WTC11 (cell line): ENCODE data around the gene ERLEC1. TPM values are rescaled to one million over a fixed set of nuclear protein-coding genes. Genes with fewer than 3 reads are reported as not detected.

Source experiments
- ATAC-seq: fragments of 200-7000 bp; cut with Tn5 transposase; 2 replicates; pipeline ENCODE4 v1.10.0; 2021; ENCODE audit warnings: mild to moderate bottlenecking, moderate library complexity
- CTCF ChIA-PET: fragments of 300-600 bp; sonication (Branson Sonifier 250); formaldehyde crosslinking; loops from one replicate; lab custom pipeline; 2021; ENCODE audit warnings: antibody characterized with exemption; lab: Charles Lee
- POLR2A ChIA-PET: fragments of 350-600 bp; sonication (Branson Sonifier 250); formaldehyde crosslinking; loops from one replicate; lab custom pipeline; 2021; ENCODE audit warnings: antibody characterized with exemption; lab: Charles Lee
- DNase-seq: peaks from one replicate; pipeline ENCODE4 v3.0.0; 2021; ENCODE audit warnings: low spot score
- H3K27ac Mint-ChIP-seq: 2 replicates; pipeline ENCODE4 v1.8.0; 2021; ENCODE audit warnings: mixed read lengths
- H3K27me3 Mint-ChIP-seq: 2 replicates; pipeline ENCODE4 v1.8.0; 2021; ENCODE audit warnings: low read depth, mild to moderate bottlenecking, moderate library complexity, mixed read lengths
- H3K36me3 Mint-ChIP-seq: 2 replicates; pipeline ENCODE4 v1.8.0; 2021; ENCODE audit warnings: mixed read lengths
- H3K4me1 Mint-ChIP-seq: 2 replicates; pipeline ENCODE4 v1.8.0; 2022; ENCODE audit warnings: mixed read lengths
- H3K4me3 Mint-ChIP-seq: 2 replicates; pipeline ENCODE4 v1.8.0; 2021; ENCODE audit warnings: mild to moderate bottlenecking, moderate library complexity, mixed read lengths
- H3K9me3 Mint-ChIP-seq: 2 replicates; pipeline ENCODE4 v1.8.0; 2021; ENCODE audit warnings: mixed read lengths
- CBFB ChIP-seq: sonication (generic); formaldehyde crosslinking; IDR thresholded peaks from 2 replicates; pipeline ENCODE4 v1.8.1; 2022; ENCODE audit warnings: mild to moderate bottlenecking, low read depth, missing genetic modification reagents
- CREB1 ChIP-seq: sonication (generic); formaldehyde crosslinking; IDR thresholded peaks from 2 replicates; pipeline ENCODE4 v1.8.0; 2023; ENCODE audit warnings: mild to moderate bottlenecking, missing genetic modification reagents
- EMX1 ChIP-seq: fragments of 250-450 bp; sonication (Bioruptor Pico); IDR thresholded peaks from 2 replicates; pipeline ENCODE4 v1.8.0; 2021; ENCODE audit warnings: mild to moderate bottlenecking
- JAZF1 ChIP-seq: fragments of 250-450 bp; sonication (Bioruptor Pico); IDR thresholded peaks from 2 replicates; pipeline ENCODE4 v1.9.0; 2021; ENCODE audit warnings: moderate library complexity, mild to moderate bottlenecking, inconsistent platforms
- JUN ChIP-seq: sonication (generic); formaldehyde crosslinking; IDR thresholded peaks from 2 replicates; pipeline ENCODE4 v1.8.0; 2023; ENCODE audit warnings: mild to moderate bottlenecking, missing genetic modification reagents
- MLX ChIP-seq: sonication (generic); formaldehyde crosslinking; IDR thresholded peaks from 2 replicates; pipeline ENCODE4 v1.8.1; 2023; ENCODE audit warnings: mild to moderate bottlenecking, missing genetic modification reagents, moderate library complexity
- NFATC4 ChIP-seq: fragments of 250-450 bp; sonication (Bioruptor Pico); IDR thresholded peaks from 2 replicates; pipeline ENCODE4 v1.9.0; 2021; ENCODE audit warnings: mild to moderate bottlenecking
- PRDM15 ChIP-seq: sonication (generic); formaldehyde crosslinking; IDR thresholded peaks from 2 replicates; pipeline ENCODE4 v1.8.0; 2022; ENCODE audit warnings: missing genetic modification reagents
- SP1 ChIP-seq: sonication (generic); formaldehyde crosslinking; conservative IDR thresholded peaks from 2 replicates; pipeline ENCODE4 v1.8.1; 2022; ENCODE audit warnings: missing genetic modification reagents
- STAT6 ChIP-seq: sonication (generic); formaldehyde crosslinking; conservative IDR thresholded peaks from 2 replicates; pipeline ENCODE4 v1.8.1; 2023; ENCODE audit warnings: mild to moderate bottlenecking, low read depth, missing genetic modification reagents, moderate library complexity
- ZBTB21 ChIP-seq: sonication (generic); formaldehyde crosslinking; IDR thresholded peaks from 2 replicates; pipeline ENCODE4 v1.8.1; 2023; ENCODE audit warnings: mild to moderate bottlenecking, missing genetic modification reagents, borderline replicate concordance
- total RNA-seq: library from RNA; stranded (reverse); gene quantifications from 3 replicates; pipeline ENCODE4 v1.2.3, GENCODE V29; 2021
- TF ChIP-seq, protein P1 (sequence below): sonication (generic); formaldehyde crosslinking; IDR thresholded peaks from 2 replicates; pipeline ENCODE4 v1.8.1; 2022; ENCODE audit warnings: low read depth, missing genetic modification reagents, borderline replicate concordance
- TF ChIP-seq, protein P2 (sequence below): fragments of 250-450 bp; sonication (Bioruptor Pico); IDR thresholded peaks from 2 replicates; pipeline ENCODE4 v2.1.2; 2022; ENCODE audit warnings: mild to moderate bottlenecking, moderate library complexity
- TF ChIP-seq, protein P3 (sequence below): sonication (generic); formaldehyde crosslinking; IDR thresholded peaks from 2 replicates; pipeline ENCODE4 v1.8.1; 2022; ENCODE audit warnings: mild to moderate bottlenecking, missing genetic modification reagents, moderate library complexity, borderline replicate concordance

Gene ERLEC1
- total RNA-seq, 1 experiment from 2014 or later = 26.5 TPM

DNA sequence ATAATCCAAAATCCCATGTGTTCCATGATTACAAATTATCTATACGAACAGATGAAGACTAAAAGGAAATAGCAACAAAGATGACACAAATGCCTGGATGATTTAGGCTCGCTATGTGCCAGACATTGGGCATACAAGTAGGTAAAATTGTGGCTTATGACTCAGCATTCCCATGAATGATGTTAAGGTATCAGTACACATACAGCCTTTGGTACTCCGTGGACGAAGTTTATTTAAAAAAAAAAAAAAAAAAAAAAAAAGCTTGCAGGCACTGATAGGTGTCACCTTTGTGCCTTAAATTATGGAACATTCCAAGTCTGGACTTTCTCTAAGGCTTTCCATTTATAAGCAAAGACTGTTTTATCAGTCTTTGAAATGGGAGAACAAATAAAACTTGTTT lies 16.6 kb upstream of the ERLEC1 start:
- H3K4me1 Mint-ChIP-seq = peaks cover 23% of the 10 kb centered on the region
- DNase-seq = no peak
- no peaks in the 10 kb centered on the region for H3K27me3 Mint-ChIP-seq
- ATAC-seq = no peak
- CTCF ChIA-PET = no interaction called here
- no peak for TF ChIP-seq JUN (CRISPR knock-in tag)
- TF ChIP-seq, protein P1, sequence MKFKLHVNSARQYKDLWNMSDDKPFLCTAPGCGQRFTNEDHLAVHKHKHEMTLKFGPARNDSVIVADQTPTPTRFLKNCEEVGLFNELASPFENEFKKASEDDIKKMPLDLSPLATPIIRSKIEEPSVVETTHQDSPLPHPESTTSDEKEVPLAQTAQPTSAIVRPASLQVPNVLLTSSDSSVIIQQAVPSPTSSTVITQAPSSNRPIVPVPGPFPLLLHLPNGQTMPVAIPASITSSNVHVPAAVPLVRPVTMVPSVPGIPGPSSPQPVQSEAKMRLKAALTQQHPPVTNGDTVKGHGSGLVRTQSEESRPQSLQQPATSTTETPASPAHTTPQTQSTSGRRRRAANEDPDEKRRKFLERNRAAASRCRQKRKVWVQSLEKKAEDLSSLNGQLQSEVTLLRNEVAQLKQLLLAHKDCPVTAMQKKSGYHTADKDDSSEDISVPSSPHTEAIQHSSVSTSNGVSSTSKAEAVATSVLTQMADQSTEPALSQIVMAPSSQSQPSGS (CRISPR knock-in tag) = no peak
- no peak for TF ChIP-seq EMX1 (CRISPR knock-in tag)
- TF ChIP-seq MLX = no peak
- H3K27ac Mint-ChIP-seq = no peak overlapping the region
- peaks cover 11% of the 10 kb centered on the region for H3K36me3 Mint-ChIP-seq
- H3K9me3 Mint-ChIP-seq = no peaks in the 10 kb centered on the region; the same call in 1 of the 2 replicates
- H3K4me3 Mint-ChIP-seq = no peak overlapping the region
- POLR2A ChIA-PET = interaction anchor here (0.6 kb wide), 2 partner anchors 292 to 408 kb away, joined by 4 to 5 read pairs; no protein-coding TSS in a partner anchor

DNA sequence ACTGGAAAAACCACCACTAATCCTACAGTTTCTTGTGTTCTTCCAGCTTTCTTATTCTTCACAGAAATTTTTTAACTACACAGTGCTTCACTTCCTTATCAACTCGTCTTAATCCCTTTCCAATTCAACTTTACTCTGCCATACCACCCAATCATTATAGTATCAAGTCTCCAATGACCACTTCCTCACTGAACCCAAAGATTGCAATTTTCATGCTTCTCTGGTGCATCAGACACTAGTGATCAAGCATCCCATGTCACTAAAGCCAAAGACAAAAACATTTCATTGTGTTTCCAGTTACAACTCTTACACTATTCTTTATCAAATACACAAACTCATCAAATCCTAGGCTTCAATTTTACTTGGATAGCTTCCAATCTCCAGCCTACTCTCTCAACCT lies 9.7 kb upstream of the ERLEC1 start:
- Mint-ChIP-seq H3K27me3 (no peaks in the 10 kb centered on the region), H3K36me3 (peaks cover 42% of the 10 kb centered on the region), H3K9me3 (peaks cover 9% of the 10 kb centered on the region), H3K27ac (no peak overlapping the region), H3K4me1 (peaks cover 1% of the 10 kb centered on the region), H3K4me3 (no peak overlapping the region)
- CTCF ChIA-PET = interaction anchor here (1.4 kb wide), 1 partner anchor 9 kb away, joined by 7 read pairs; the partner anchor contains the start of gene CHAC2
- DNase-seq = no peak
- ATAC-seq = no peak
- POLR2A ChIA-PET = no interaction called here
- TF ChIP-seq, protein P1 (CRISPR knock-in tag) = no peak
- no peak for TF ChIP-seq JAZF1 (CRISPR knock-in tag)
- no peak for TF ChIP-seq SP1 (CRISPR knock-in tag)
- TF ChIP-seq, protein P2, sequence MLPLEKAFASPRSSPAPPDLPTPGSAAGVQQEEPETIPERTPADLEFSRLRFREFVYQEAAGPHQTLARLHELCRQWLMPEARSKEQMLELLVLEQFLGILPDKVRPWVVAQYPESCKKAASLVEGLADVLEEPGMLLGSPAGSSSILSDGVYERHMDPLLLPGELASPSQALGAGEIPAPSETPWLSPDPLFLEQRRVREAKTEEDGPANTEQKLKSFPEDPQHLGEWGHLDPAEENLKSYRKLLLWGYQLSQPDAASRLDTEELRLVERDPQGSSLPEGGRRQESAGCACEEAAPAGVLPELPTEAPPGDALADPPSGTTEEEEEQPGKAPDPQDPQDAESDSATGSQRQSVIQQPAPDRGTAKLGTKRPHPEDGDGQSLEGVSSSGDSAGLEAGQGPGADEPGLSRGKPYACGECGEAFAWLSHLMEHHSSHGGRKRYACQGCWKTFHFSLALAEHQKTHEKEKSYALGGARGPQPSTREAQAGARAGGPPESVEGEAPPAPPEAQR (CRISPR knock-in tag) = no peak
- TF ChIP-seq JUN (CRISPR knock-in tag) = no peak
- no peak for TF ChIP-seq NFATC4 (CRISPR knock-in tag)
- no peak for TF ChIP-seq ZBTB21 (CRISPR knock-in tag)
- TF ChIP-seq CBFB (CRISPR knock-in tag) = no peak

GRCh38 chr2:53778536-53779162 lies 8.2 kb upstream of the ERLEC1 start:
- CTCF ChIA-PET = no interaction called here
- Mint-ChIP-seq H3K36me3 (peaks cover 39% of the 10 kb centered on the region), H3K4me1 (peaks cover 16% of the 10 kb centered on the region), H3K9me3 (peaks cover 9% of the 10 kb centered on the region), H3K27ac (no peak overlapping the region), H3K4me3 (no peak overlapping the region), H3K27me3 (no peaks in the 10 kb centered on the region)
- ATAC-seq (no peak), DNase-seq (no peak)
- POLR2A ChIA-PET = no interaction called here
- TF ChIP-seq STAT6 (CRISPR knock-in tag) = no peak
- TF ChIP-seq MLX = no peak
- no peak for TF ChIP-seq CREB1 (CRISPR knock-in tag)
- TF ChIP-seq, protein P3, sequence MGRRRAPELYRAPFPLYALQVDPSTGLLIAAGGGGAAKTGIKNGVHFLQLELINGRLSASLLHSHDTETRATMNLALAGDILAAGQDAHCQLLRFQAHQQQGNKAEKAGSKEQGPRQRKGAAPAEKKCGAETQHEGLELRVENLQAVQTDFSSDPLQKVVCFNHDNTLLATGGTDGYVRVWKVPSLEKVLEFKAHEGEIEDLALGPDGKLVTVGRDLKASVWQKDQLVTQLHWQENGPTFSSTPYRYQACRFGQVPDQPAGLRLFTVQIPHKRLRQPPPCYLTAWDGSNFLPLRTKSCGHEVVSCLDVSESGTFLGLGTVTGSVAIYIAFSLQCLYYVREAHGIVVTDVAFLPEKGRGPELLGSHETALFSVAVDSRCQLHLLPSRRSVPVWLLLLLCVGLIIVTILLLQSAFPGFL = no peak
- TF ChIP-seq PRDM15 (CRISPR knock-in tag) = no peak
